Panc1 (cell line): ENCODE results near the gene GHDC. TPM values are rescaled to one million over a fixed set of nuclear protein-coding genes. Genes with fewer than 3 reads are reported as not detected.

ENCODE experiments used
- ATAC-seq: fragments of 200-7000 bp; cut with Tn5 transposase; 2 replicates; pipeline ENCODE4 v1.9.1; 2020; ENCODE audit warnings: mild to moderate bottlenecking, moderate library complexity
- BruUV-seq: library from RNA; stranded (reverse); fragments of 400-500 nt; replicated peaks from 2 replicates; lab custom pipeline; 2021; lab: Mats Ljungman, UMichigan
- CTCF ChIA-PET: fragments of 300-600 bp; sonication (Branson Sonifier 250); formaldehyde crosslinking; loops from one replicate; lab custom pipeline; 2022; ENCODE audit warnings: antibody characterized with exemption; lab: Charles Lee
- POLR2A ChIA-PET: fragments of 300-600 bp; sonication (Branson Sonifier 250); formaldehyde crosslinking; loops from one replicate; lab custom pipeline; 2022; ENCODE audit warnings: antibody characterized with exemption; lab: Charles Lee
- DNase-seq: peaks from one replicate; pipeline ENCODE4 v3.0.0-alpha.2; 2010; ENCODE audit warnings: low read depth, low spot score
- H3K27ac ChIP-seq: 2 replicates; pipeline ENCODE4 v1.5.1; 2011; ENCODE audit warnings: mild to moderate bottlenecking, low read length, inconsistent platforms
- H3K27me3 ChIP-seq: fragments of 200-500 bp; sonication (Bioruptor generic); 2 replicates; pipeline ENCODE4 v1.6.0; 2014; ENCODE audit warnings: low read length, inconsistent platforms; ENCODE audit not compliant: control insufficient read depth, insufficient read depth
- H3K36me3 ChIP-seq: fragments of 200-500 bp; sonication (Bioruptor generic); 2 replicates; pipeline ENCODE4 v1.5.1; 2014; ENCODE audit warnings: inconsistent platforms, mild to moderate bottlenecking, low read length, moderate library complexity; ENCODE audit not compliant: control insufficient read depth, insufficient read depth
- H3K4me1 ChIP-seq: 2 replicates; pipeline ENCODE4 v1.5.1; 2011; ENCODE audit warnings: inconsistent platforms, mild to moderate bottlenecking, low read length, moderate library complexity; ENCODE audit not compliant: control insufficient read depth, insufficient read depth
- H3K4me3 ChIP-seq, 2 experiments: 2 replicates each; pipeline ENCODE4 v1.5.1; 2011 to 2012; ENCODE audit warnings: low read depth in 2 of 2, low read length in 2 of 2, mild to moderate bottlenecking in 2 of 2, inconsistent platforms in 1 of 2, moderate library complexity in 1 of 2
- H3K9me3 ChIP-seq: fragments of 200-500 bp; sonication (Bioruptor generic); 2 replicates; pipeline ENCODE4 v1.5.1; 2014; ENCODE audit warnings: low read depth, mild to moderate bottlenecking, inconsistent platforms, low read length, moderate library complexity; ENCODE audit not compliant: control insufficient read depth, insufficient read depth
- POLR2AphosphoS5 ChIP-seq: IDR thresholded peaks from 2 replicates; pipeline ENCODE4 v1.6.1; 2012; ENCODE audit warnings: mild to moderate bottlenecking, low read depth, low read length, moderate library complexity
- SIN3A ChIP-seq: IDR thresholded peaks from 2 replicates; pipeline ENCODE4 v1.6.1; 2012; ENCODE audit warnings: low read depth, mild to moderate bottlenecking, low read length, moderate library complexity, borderline replicate concordance; ENCODE audit not compliant: insufficient read depth
- TCF7L2 ChIP-seq: IDR thresholded peaks from 2 replicates; pipeline ENCODE4 v1.6.1; 2011; ENCODE audit warnings: mild to moderate bottlenecking, low read depth, low read length, inconsistent platforms
- in situ Hi-C: cut with HindIII; loops from 2 replicates; pipeline ENCODE4 v1.10.0; 2016; ENCODE audit warnings: low sequenced_read_pairs, low pct_unique_long_range_greater_than_20kb
- intact Hi-C: fragments of 100-400 bp; cut with micrococcal nuclease; formaldehyde crosslinking; loops from one replicate; pipeline ENCODE4 v1.10.0; 2022; ENCODE audit not compliant: unreplicated experiment
- total RNA-seq: library from RNA; stranded (reverse); gene quantifications from one replicate; pipeline ENCODE4 v1.2.1, GENCODE V29; 2021; ENCODE audit not compliant: unreplicated experiment
- TF ChIP-seq, protein P1 (sequence below): fragments of 450-650 bp; IDR thresholded peaks from 2 replicates; pipeline ENCODE4 v1.5.1; 2017; ENCODE audit warnings: mild to moderate bottlenecking
- TF ChIP-seq, protein P2 (sequence below), 2 experiments: IDR thresholded peaks; 2 replicates each; pipeline ENCODE4 v1.6.1; 2011 to 2012; ENCODE audit warnings: low read depth in 2 of 2, control low read depth in 1 of 2, low read length in 1 of 2, mild to moderate bottlenecking in 1 of 2, moderate library complexity in 1 of 2; ENCODE audit not compliant: insufficient read depth in 1 of 2

GHDC gene
- total RNA-seq, 1 experiment from 2014 or later: 21.8 TPM

DNA sequence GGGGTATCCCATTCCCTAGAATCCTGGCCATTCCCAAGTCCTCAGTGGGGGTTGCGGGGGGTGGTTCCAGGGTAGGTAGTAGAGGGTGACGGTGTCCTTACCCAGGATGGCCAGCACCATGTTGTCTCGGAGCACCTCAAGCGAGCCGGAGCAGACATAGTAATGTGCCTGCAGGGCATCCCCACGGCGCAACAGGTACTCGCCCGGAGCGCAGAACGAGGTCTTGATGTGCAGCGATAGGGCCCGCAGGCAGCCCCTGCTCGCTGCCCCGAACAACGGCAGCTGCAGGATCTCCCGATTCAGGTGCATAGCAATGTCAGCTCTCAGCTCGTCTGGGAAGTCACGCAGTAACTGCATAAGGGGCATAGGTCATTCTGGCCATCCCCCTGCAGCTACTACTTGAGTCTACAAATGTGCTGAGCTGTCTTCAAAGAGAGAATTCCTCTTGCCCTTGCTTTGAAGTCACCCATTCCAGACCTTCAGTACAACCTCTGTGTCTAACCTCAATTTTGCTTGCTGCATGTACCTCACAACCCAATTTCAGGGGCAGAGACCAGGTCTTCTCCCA, 28.0 kb downstream of the GHDC start:
- DNase-seq: no peak
- ATAC-seq: no peak
- no TSS peak for BruUV-seq
- no peak overlapping the region for H3K4me3 ChIP-seq
- no peaks in the 10 kb centered on the region for H3K27me3 ChIP-seq
- intact Hi-C loops (no loop called here), in situ Hi-C loops (no loop called here)
- POLR2A ChIA-PET: interaction anchor here (0.6 kb wide), 1 partner anchor 1719 kb away, joined by 3 read pairs; no protein-coding TSS in a partner anchor
- no peaks in the 10 kb centered on the region for H3K36me3 ChIP-seq
- no peaks in the 10 kb centered on the region for H3K9me3 ChIP-seq
- CTCF ChIA-PET: no interaction called here
- no peak overlapping the region for H3K27ac ChIP-seq
- H3K4me1 ChIP-seq: no peaks in the 10 kb centered on the region
- no peak for TF ChIP-seq POLR2AphosphoS5
- TF ChIP-seq, protein P1, sequence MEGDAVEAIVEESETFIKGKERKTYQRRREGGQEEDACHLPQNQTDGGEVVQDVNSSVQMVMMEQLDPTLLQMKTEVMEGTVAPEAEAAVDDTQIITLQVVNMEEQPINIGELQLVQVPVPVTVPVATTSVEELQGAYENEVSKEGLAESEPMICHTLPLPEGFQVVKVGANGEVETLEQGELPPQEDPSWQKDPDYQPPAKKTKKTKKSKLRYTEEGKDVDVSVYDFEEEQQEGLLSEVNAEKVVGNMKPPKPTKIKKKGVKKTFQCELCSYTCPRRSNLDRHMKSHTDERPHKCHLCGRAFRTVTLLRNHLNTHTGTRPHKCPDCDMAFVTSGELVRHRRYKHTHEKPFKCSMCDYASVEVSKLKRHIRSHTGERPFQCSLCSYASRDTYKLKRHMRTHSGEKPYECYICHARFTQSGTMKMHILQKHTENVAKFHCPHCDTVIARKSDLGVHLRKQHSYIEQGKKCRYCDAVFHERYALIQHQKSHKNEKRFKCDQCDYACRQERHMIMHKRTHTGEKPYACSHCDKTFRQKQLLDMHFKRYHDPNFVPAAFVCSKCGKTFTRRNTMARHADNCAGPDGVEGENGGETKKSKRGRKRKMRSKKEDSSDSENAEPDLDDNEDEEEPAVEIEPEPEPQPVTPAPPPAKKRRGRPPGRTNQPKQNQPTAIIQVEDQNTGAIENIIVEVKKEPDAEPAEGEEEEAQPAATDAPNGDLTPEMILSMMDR: no peak
- no peak for TF ChIP-seq SIN3A
- no peak for TF ChIP-seq TCF7L2
- TF ChIP-seq, protein P2, sequence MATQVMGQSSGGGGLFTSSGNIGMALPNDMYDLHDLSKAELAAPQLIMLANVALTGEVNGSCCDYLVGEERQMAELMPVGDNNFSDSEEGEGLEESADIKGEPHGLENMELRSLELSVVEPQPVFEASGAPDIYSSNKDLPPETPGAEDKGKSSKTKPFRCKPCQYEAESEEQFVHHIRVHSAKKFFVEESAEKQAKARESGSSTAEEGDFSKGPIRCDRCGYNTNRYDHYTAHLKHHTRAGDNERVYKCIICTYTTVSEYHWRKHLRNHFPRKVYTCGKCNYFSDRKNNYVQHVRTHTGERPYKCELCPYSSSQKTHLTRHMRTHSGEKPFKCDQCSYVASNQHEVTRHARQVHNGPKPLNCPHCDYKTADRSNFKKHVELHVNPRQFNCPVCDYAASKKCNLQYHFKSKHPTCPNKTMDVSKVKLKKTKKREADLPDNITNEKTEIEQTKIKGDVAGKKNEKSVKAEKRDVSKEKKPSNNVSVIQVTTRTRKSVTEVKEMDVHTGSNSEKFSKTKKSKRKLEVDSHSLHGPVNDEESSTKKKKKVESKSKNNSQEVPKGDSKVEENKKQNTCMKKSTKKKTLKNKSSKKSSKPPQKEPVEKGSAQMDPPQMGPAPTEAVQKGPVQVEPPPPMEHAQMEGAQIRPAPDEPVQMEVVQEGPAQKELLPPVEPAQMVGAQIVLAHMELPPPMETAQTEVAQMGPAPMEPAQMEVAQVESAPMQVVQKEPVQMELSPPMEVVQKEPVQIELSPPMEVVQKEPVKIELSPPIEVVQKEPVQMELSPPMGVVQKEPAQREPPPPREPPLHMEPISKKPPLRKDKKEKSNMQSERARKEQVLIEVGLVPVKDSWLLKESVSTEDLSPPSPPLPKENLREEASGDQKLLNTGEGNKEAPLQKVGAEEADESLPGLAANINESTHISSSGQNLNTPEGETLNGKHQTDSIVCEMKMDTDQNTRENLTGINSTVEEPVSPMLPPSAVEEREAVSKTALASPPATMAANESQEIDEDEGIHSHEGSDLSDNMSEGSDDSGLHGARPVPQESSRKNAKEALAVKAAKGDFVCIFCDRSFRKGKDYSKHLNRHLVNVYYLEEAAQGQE (IDR thresholded peaks at IDR 0.05; ENCODE audit: insufficient read depth in 1 of 2, low read depth in 2 of 2, low read length in 1 of 2): no peak

DNA sequence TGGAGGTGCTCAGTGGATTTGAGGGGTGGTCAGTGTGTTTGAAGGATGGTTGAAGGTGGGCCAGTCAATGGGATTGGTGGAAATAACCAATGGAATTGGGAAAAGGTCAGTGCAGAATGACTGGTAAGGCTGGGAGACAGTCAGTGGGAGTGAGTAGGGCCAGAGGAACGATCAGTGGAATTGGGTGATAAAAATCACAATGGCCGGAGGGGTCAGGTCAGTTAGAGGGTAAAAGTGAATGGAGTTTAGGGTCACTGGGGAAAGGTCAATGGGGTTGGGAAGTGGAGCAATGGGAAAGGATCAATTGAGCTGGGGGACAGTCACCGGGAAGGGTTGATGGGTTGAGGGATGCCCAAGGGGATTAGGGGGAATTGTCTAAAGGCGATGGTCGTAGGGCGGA, 28.5 kb downstream of the GHDC start:
- Histone ChIP-seq H3K4me1 (no peaks in the 10 kb centered on the region), H3K27ac (no peak overlapping the region), H3K4me3 (no peak overlapping the region), H3K9me3 (no peaks in the 10 kb centered on the region), H3K27me3 (no peaks in the 10 kb centered on the region), H3K36me3 (no peaks in the 10 kb centered on the region)
- BruUV-seq: no TSS peak
- in situ Hi-C loops: no loop called here
- DNase-seq (no peak), ATAC-seq (no peak)
- ChIA-PET POLR2A (interaction anchor here (0.6 kb wide), 1 partner anchor 1719 kb away, joined by 3 read pairs; no protein-coding TSS in a partner anchor), CTCF (no interaction called here)
- intact Hi-C loops: no loop called here
- no peak for TF ChIP-seq POLR2AphosphoS5
- no peak for TF ChIP-seq TCF7L2
- TF ChIP-seq, protein P1: no peak
- TF ChIP-seq SIN3A: no peak
- TF ChIP-seq, protein P2 (IDR thresholded peaks at IDR 0.05; ENCODE audit: insufficient read depth in 1 of 2, low read depth in 2 of 2, low read length in 1 of 2): no peak
